ENCODE results near the gene TLR9. TPM values are rescaled to one million over a fixed set of nuclear protein-coding genes. Genes with fewer than 3 reads are reported as not detected.

TLR9 gene
- total RNA-seq, 4 donors from 2014 or later = 0.13 to 0.69 (median 0.17) TPM; not detected in 1

DNA sequence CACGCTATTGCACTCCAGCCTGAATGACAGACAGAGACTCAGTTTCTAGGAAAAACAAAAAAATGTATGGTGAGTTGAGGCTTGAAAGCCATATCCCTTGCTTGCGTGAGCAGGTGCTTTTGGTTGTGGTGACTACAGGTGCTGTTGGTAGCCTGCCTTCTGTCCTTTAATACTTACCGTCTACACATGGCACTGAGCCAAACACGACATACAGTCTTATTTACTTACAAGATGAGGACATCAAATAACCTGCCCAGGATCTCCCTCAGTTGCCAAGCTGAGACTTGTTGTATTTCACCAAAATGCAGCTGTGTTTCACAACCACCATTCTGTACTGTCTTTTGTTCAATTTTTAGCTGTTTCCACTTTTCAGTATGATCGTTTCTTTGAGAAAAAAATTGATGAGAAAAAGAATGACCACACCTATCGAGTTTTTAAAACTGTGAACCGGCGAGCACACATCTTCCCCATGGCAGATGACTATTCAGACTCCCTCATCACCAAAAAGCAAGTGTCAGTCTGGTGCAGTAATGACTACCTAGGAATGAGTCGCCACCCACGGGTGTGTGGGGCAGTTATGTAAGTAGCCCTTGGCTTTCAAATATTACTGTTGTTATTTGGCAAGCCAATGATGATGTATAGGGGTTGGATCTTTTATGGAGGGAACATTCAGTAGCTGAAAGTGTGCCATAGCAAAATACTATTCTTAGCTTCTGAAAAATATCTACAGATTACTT lies 20.9 kb downstream of the TLR9 start:
- WGBS = 69% methylated on average over 10 of the region's 10 CpGs
- no peak for DNase-seq (ENCODE audit: extremely low spot score)
- no peak overlapping the region for H3K27ac ChIP-seq (replicated peaks in 1 of 4)
- peaks cover 70 to 94% (median 91%) of the 10 kb centered on the region in 4 donors for H3K36me3 ChIP-seq
- H3K4me1 ChIP-seq = peaks cover 23 to 27% (median 26%) of the 10 kb centered on the region in 4 donors
- H3K9me3 ChIP-seq = no peaks in the 10 kb centered on the region
- no peak for TF ChIP-seq EP300 (IDR thresholded peaks at IDR 0.05)
- TF ChIP-seq, protein P1, sequence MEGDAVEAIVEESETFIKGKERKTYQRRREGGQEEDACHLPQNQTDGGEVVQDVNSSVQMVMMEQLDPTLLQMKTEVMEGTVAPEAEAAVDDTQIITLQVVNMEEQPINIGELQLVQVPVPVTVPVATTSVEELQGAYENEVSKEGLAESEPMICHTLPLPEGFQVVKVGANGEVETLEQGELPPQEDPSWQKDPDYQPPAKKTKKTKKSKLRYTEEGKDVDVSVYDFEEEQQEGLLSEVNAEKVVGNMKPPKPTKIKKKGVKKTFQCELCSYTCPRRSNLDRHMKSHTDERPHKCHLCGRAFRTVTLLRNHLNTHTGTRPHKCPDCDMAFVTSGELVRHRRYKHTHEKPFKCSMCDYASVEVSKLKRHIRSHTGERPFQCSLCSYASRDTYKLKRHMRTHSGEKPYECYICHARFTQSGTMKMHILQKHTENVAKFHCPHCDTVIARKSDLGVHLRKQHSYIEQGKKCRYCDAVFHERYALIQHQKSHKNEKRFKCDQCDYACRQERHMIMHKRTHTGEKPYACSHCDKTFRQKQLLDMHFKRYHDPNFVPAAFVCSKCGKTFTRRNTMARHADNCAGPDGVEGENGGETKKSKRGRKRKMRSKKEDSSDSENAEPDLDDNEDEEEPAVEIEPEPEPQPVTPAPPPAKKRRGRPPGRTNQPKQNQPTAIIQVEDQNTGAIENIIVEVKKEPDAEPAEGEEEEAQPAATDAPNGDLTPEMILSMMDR (IDR thresholded peaks at IDR 0.05) = no peak
- no peak for TF ChIP-seq POLR2AphosphoS5 (IDR thresholded peaks at IDR 0.05)
- TF ChIP-seq POLR2A (IDR thresholded peaks at IDR 0.05; ENCODE audit: low read depth) = no peak
- H3K4me3 ChIP-seq = no peak overlapping the region
- no peaks in the 10 kb centered on the region for H3K27me3 ChIP-seq
- intact Hi-C loops (cut with DNase I) = no loop called here

DNA sequence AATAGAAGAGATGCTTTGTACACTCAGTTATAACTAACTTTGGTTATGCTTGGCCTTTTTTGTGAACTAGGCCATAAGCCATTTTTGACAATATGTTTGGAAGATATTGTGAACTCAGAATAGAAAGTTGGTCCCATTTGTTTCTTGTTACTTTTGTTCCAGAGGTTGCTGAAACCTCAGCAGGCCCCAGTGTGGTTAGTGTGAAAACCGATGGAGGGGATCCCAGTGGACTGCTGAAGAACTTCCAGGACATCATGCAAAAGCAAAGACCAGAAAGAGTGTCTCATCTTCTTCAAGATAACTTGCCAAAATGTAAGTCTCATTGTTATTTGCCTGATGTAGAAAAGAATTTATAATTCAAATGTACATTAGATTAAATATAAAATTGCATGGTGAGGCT lies 21.7 kb downstream of the TLR9 start:
- intact Hi-C loops (cut with DNase I) = no loop called here
- H3K4me3 ChIP-seq = no peak overlapping the region
- H3K27ac ChIP-seq (replicated peaks in 1 of 4) = no peak overlapping the region
- WGBS = 83% methylated on average over 1 of the region's 1 CpG
- peaks cover 62 to 91% (median 86%) of the 10 kb centered on the region in 4 donors for H3K36me3 ChIP-seq
- H3K4me1 ChIP-seq = peaks cover 31 to 35% (median 34%) of the 10 kb centered on the region in 4 donors
- TF ChIP-seq EP300 (IDR thresholded peaks at IDR 0.05) (no peak), POLR2AphosphoS5 (IDR thresholded peaks at IDR 0.05) (no peak), POLR2A (IDR thresholded peaks at IDR 0.05; ENCODE audit: low read depth) (no peak)
- TF ChIP-seq, protein P1 (IDR thresholded peaks at IDR 0.05) = no peak
- no peaks in the 10 kb centered on the region for H3K9me3 ChIP-seq
- DNase-seq (ENCODE audit: extremely low spot score) = no peak
- no peaks in the 10 kb centered on the region for H3K27me3 ChIP-seq

DNA sequence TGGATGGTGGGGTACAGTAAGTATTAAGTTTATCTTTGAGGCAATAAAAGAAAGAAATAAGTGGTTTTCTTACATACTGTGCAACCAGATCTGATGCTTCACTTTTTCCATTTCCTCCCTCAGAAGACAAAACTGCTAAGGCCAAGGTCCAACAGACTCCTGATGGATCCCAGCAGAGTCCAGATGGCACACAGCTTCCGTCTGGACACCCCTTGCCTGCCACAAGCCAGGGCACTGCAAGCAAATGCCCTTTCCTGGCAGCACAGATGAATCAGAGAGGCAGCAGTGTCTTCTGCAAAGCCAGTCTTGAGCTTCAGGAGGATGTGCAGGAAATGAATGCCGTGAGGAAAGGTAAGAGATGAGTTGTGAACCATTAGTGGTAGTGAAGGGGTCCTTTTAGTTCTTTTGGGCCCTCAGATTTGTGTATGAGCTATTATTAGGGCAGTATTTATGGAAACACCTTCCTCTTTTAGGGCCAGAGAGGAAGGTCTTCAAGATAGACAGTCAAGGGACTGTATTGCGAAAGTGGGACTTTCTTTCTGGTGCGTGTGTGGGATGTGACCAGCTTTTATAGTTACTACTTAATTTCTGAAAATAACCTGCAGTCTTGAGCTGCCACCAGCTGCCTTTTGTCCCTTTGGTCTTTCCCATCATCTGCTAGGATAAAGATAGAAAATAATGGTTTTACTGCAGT lies 22.9 kb downstream of the TLR9 start:
- Histone ChIP-seq H3K4me3 (no peak overlapping the region), H3K4me1 (peaks cover 36 to 41% (median 41%) of the 10 kb centered on the region in 4 donors), H3K27ac (replicated peaks in 1 of 4) (no peak overlapping the region), H3K36me3 (peaks cover 50 to 79% (median 75%) of the 10 kb centered on the region in 4 donors), H3K27me3 (no peaks in the 10 kb centered on the region), H3K9me3 (no peaks in the 10 kb centered on the region)
- intact Hi-C loops (cut with DNase I) = no loop called here
- TF ChIP-seq, protein P1 (IDR thresholded peaks at IDR 0.05) = no peak
- no peak for TF ChIP-seq POLR2A (IDR thresholded peaks at IDR 0.05; ENCODE audit: low read depth)
- no peak for TF ChIP-seq EP300 (IDR thresholded peaks at IDR 0.05)
- TF ChIP-seq POLR2AphosphoS5 (IDR thresholded peaks at IDR 0.05) = no peak
- 84% methylated on average over 4 of the region's 4 CpGs for WGBS
- no peak for DNase-seq (ENCODE audit: extremely low spot score)

DNA sequence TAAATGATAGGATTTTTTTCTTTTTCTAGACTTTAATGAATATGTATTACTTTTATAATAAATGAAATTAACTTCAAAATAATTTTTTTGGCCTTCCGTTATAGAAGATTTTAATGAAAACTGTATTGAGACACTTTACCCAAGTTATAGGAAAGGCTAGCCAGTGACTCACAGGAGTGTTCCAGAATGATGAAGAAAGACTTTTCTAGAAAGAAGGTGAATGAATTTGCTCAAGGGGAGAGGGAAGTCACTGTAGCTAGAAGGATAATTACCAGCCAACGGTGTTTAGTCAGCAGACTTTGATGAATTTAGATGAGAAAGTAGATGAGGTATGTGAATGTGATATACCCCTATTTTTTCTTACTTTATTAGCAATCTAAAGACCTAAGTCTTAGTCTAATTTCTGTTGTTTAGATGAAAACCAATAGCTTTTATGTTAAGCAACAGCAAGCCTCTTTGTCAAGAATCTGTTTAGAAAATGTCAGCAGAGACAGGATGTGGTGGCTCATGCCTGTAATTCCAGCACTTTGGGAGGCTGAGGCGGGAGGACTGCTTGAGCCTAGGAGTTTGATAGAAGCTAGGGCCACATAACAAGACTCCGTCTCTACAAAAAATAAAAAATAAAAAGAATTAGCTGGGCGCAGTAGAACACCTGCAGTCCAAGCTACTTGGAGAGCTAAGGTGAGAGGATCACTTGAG lies 24.3 kb downstream of the TLR9 start:
- DNase-seq (ENCODE audit: extremely low spot score) = no peak
- Histone ChIP-seq H3K9me3 (no peaks in the 10 kb centered on the region), H3K4me3 (no peak overlapping the region), H3K4me1 (peaks cover 50 to 55% (median 55%) of the 10 kb centered on the region in 4 donors), H3K27me3 (no peaks in the 10 kb centered on the region), H3K36me3 (peaks cover 37 to 65% (median 61%) of the 10 kb centered on the region in 4 donors), H3K27ac (replicated peaks in 1 of 4) (no peak overlapping the region)
- no peak for TF ChIP-seq EP300 (IDR thresholded peaks at IDR 0.05)
- no peak for TF ChIP-seq POLR2AphosphoS5 (IDR thresholded peaks at IDR 0.05)
- TF ChIP-seq, protein P1 (IDR thresholded peaks at IDR 0.05) = no peak
- no peak for TF ChIP-seq POLR2A (IDR thresholded peaks at IDR 0.05; ENCODE audit: low read depth)
- intact Hi-C loops (cut with DNase I) = no loop called here
- 85% methylated on average over 5 of the region's 5 CpGs for WGBS
